ENCODE results near the gene TRAPPC3.

DNA sequence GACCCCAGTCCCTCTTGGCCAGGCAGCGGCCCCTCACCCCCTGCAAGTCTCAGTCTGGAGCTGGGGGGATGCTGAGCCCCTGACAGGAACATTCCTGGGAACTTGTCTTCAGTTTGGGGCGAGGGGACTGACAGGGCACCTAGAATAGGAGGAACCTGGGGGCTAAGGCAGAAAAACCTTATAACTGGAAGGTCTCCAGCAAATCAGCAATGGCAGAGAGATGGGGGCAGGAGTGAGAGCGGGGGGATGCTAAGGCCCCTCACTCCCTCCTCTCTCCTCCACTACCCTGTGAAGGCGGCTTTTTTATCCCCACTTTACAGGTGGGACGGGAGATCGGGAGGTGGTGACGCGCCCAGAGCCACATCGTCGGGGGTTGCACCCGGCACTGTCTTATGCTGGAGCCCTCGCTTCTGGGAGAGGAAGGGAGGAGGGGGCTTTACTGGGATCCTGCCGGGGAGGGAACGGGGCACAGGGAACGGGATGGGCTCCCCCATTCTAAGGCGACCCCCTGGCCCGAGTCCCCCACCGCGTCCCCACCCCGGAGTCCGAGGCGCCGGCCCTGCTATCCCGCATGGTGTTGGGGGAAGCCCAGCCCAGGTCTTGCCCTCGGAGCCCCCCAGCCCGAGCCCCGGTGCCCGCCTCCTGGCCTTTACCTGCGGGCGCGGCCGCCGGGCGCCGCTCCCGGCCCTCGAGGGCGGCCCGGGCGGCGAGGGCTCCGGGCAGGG is 24.7 kb downstream of the TRAPPC3 start:
- TF ChIP-seq, protein P1, sequence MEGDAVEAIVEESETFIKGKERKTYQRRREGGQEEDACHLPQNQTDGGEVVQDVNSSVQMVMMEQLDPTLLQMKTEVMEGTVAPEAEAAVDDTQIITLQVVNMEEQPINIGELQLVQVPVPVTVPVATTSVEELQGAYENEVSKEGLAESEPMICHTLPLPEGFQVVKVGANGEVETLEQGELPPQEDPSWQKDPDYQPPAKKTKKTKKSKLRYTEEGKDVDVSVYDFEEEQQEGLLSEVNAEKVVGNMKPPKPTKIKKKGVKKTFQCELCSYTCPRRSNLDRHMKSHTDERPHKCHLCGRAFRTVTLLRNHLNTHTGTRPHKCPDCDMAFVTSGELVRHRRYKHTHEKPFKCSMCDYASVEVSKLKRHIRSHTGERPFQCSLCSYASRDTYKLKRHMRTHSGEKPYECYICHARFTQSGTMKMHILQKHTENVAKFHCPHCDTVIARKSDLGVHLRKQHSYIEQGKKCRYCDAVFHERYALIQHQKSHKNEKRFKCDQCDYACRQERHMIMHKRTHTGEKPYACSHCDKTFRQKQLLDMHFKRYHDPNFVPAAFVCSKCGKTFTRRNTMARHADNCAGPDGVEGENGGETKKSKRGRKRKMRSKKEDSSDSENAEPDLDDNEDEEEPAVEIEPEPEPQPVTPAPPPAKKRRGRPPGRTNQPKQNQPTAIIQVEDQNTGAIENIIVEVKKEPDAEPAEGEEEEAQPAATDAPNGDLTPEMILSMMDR (IDR thresholded peaks at IDR 0.05): no peak
- TF ChIP-seq ZFX (IDR thresholded peaks at IDR 0.05; ENCODE audit: borderline replicate concordance): no peak
